ENCODE results near the gene EBP. TPM values are rescaled to one million over a fixed set of nuclear protein-coding genes. Genes with fewer than 3 reads are reported as not detected.
A peak's percentile ranks its signal among the peaks of the same experiment; 100 is the strongest.

Gene EBP
- polyA plus RNA-seq, 1 donor from 2014 or later = 134 TPM

GRCh38 chrX:48576108-48576507, 54.5 kb downstream of the EBP start:
- Histone ChIP-seq H3K9ac (ENCODE audit: low read length) (no peak overlapping the region), H3K27ac (ENCODE audit: low read length) (no peak overlapping the region), H3K9me2 (ENCODE audit: insufficient read depth, low read length) (no peaks in the 10 kb centered on the region), H3K4me3 (ENCODE audit: low read length) (peak overlapping the region; percentile 87), H2AFZ (ENCODE audit: low read depth, low read length) (no peak overlapping the region), H3K36me3 (ENCODE audit: insufficient read depth, low read length) (no peaks in the 10 kb centered on the region), H3K4me2 (ENCODE audit: low read length) (no peak overlapping the region), H3K79me2 (replicated peaks; ENCODE audit: insufficient read depth, low read length) (peaks cover 9% of the 10 kb centered on the region), H3K9me3 (ENCODE audit: low read length) (no peaks in the 10 kb centered on the region), H3K27me3 (ENCODE audit: insufficient read depth, low read depth, low read length) (no peaks in the 10 kb centered on the region), H3F3A (ENCODE audit: insufficient read depth, low read length, poor library complexity, severe bottlenecking) (no peaks in the 10 kb centered on the region), H4K20me1 (ENCODE audit: insufficient read depth) (no peaks in the 10 kb centered on the region)
- TF ChIP-seq RAD21 (conservative IDR thresholded peaks at IDR 0.05) = no peak
- TF ChIP-seq TAF1 (IDR thresholded peaks at IDR 0.05; ENCODE audit: low read depth) = no peak
- no peak for TF ChIP-seq MXI1 (conservative IDR thresholded peaks at IDR 0.05; ENCODE audit: poor library complexity, severe bottlenecking)
- no peak for TF ChIP-seq EP300 (conservative IDR thresholded peaks at IDR 0.05; ENCODE audit: poor library complexity, severe bottlenecking)
- no peak for TF ChIP-seq CTCF (IDR thresholded peaks at IDR 0.05; ENCODE audit: poor library complexity, severe bottlenecking)
- TF ChIP-seq, protein P1, sequence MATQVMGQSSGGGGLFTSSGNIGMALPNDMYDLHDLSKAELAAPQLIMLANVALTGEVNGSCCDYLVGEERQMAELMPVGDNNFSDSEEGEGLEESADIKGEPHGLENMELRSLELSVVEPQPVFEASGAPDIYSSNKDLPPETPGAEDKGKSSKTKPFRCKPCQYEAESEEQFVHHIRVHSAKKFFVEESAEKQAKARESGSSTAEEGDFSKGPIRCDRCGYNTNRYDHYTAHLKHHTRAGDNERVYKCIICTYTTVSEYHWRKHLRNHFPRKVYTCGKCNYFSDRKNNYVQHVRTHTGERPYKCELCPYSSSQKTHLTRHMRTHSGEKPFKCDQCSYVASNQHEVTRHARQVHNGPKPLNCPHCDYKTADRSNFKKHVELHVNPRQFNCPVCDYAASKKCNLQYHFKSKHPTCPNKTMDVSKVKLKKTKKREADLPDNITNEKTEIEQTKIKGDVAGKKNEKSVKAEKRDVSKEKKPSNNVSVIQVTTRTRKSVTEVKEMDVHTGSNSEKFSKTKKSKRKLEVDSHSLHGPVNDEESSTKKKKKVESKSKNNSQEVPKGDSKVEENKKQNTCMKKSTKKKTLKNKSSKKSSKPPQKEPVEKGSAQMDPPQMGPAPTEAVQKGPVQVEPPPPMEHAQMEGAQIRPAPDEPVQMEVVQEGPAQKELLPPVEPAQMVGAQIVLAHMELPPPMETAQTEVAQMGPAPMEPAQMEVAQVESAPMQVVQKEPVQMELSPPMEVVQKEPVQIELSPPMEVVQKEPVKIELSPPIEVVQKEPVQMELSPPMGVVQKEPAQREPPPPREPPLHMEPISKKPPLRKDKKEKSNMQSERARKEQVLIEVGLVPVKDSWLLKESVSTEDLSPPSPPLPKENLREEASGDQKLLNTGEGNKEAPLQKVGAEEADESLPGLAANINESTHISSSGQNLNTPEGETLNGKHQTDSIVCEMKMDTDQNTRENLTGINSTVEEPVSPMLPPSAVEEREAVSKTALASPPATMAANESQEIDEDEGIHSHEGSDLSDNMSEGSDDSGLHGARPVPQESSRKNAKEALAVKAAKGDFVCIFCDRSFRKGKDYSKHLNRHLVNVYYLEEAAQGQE (IDR thresholded peaks at IDR 0.05; ENCODE audit: borderline replicate concordance) = no peak
- TF ChIP-seq EZH2 (IDR thresholded peaks at IDR 0.05; ENCODE audit: borderline replicate concordance, insufficient read depth, low read length, poor library complexity, severe bottlenecking) = no peak
- TF ChIP-seq POLR2AphosphoS5 (IDR thresholded peaks at IDR 0.05) = no peak
- TF ChIP-seq SMC3 (conservative IDR thresholded peaks at IDR 0.05; ENCODE audit: poor library complexity) = no peak

Other genes starting within 250 kb of the EBP start
- not detected in 2 replicates for gene SSX3, start 165.1 kb upstream of the EBP start, polyA plus RNA-seq
- not detected in 2 replicates for gene SSX4, start 138.3 kb upstream of the EBP start, polyA plus RNA-seq
- gene SSX4B, start 109.8 kb upstream of the EBP start, polyA plus RNA-seq = not detected in 2 replicates
- 0.48 and 3.3 TPM in 2 replicates for gene SLC38A5, start 51.5 kb upstream of the EBP start, polyA plus RNA-seq
- 76.5 and 83.5 TPM in 2 replicates for gene FTSJ1, start 45.6 kb upstream of the EBP start, polyA plus RNA-seq
- 29.8 and 32.1 TPM in 2 replicates for gene PORCN, start 12.8 kb upstream of the EBP start, polyA plus RNA-seq
- gene TBC1D25, start 17.9 kb downstream of the EBP start, polyA plus RNA-seq = 4.5 and 7.3 TPM in 2 replicates
- 327 and 378 TPM in 2 replicates for gene RBM3, start 52.7 kb downstream of the EBP start, polyA plus RNA-seq
- 210 and 217 TPM in 2 replicates for gene WDR13, start 75.7 kb downstream of the EBP start, polyA plus RNA-seq
- 1.0 and 1.1 TPM in 2 replicates for gene WAS, start 162.0 kb downstream of the EBP start, polyA plus RNA-seq
- 3.1 and 3.2 TPM in 2 replicates for gene SUV39H1, start 174.9 kb downstream of the EBP start, polyA plus RNA-seq
- gene GLOD5, start 239.9 kb downstream of the EBP start, polyA plus RNA-seq = not detected in 2 replicates